C4-2B (cell line): ENCODE data around the gene EBPL.

Experiments
- H3K27ac ChIP-seq: fragments of 450-650 bp; 2 replicates; pipeline ENCODE4 v1.5.1; 2017
- CTCF ChIP-seq: fragments of 450-650 bp; conservative IDR thresholded peaks from 2 replicates; pipeline ENCODE4 v1.5.1; 2017; ENCODE audit warnings: mild to moderate bottlenecking
- ZFX ChIP-seq: fragments of 450-650 bp; IDR thresholded peaks from 2 replicates; pipeline ENCODE4 v1.6.1; 2017

EBPL gene

DNA sequence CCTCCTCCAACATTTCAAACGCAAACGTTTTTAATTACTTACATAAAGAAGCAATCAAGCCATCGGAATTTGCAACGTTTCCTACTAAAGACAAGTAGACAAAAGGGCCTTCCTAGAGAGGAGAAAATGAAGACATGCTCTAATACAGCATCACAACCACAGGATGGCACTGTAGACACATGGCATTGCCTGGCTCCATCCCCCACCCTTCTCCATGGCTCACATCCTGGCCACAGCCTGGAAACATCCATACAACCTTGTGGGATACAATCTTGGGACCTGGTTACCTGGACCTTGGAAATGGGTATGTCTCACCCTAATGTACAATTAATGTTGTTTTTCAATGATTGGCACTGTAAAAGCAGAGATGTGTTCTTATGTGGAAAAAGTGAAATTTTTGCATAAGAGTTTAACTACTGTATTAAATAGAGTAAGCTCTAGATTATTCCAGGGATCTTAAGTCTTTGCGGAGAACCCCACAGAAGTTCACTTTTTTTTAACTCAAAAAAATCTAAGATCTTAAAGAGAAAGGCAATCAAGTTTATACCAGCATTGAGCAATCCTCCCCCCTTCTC lies 21.5 kb downstream of the EBPL start:
- H3K27ac ChIP-seq = no peak overlapping the region
- peak; percentile 81 for TF ChIP-seq CTCF
- TF ChIP-seq ZFX = no peak

GRCh38 chr13:49667773-49668172 lies 23.5 kb downstream of the EBPL start:
- H3K27ac ChIP-seq = no peak overlapping the region
- TF ChIP-seq CTCF (no peak), ZFX (no peak)

DNA sequence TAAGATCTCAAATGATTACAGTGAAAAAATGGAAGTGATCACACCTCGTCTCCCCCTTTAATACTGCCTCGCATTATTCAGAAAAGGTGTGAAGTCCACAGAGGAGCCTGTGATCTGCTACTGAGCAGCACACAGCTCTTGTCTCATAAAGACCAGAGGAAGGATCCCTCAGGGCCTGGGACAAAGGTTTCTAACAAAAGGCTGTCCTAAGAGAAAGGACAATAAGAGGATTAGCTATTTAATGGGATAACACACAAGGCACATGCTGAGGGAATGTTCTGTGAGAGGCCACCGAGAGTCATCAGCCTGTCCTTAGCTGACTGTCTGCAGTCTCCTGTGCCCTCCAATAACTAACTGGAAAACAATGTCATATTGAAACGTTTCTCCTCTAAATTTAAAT lies 26.7 kb downstream of the EBPL start:
- TF ChIP-seq CTCF = no peak
- H3K27ac ChIP-seq = no peak overlapping the region

- TF ChIP-seq ZFX = no peak
- no peak for TF ChIP-seq CTCF
- no peak overlapping the region for H3K27ac ChIP-seq
Measured at GRCh38 chr13:49657241-49657641, 34.0 kb downstream of the EBPL start.

GRCh38 chr13:49655906-49656305 lies 35.4 kb downstream of the EBPL start:
- H3K27ac ChIP-seq = no peak overlapping the region
- TF ChIP-seq CTCF (no peak), ZFX (no peak)

DNA sequence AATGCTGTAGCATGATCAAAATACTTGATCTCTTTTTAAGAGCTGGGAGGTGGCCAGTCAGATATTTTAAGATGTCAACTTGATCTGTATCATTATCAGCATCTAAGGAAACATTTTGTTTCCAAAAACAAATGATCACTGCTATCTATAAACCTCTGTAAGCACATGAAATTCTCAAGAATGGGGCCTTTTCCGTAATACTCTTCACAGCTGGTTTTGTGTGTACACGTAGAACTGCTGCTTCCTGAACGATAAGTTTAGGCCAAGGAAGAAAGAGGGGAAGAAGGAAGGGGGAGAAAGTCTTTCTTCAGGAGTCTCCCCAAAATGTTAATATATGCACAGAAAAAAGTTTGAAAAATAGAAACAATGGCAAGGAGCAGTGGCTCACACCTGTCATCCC lies 37.3 kb downstream of the EBPL start:
- no peak overlapping the region for H3K27ac ChIP-seq
- no peak for TF ChIP-seq ZFX
- no peak for TF ChIP-seq CTCF

DNA sequence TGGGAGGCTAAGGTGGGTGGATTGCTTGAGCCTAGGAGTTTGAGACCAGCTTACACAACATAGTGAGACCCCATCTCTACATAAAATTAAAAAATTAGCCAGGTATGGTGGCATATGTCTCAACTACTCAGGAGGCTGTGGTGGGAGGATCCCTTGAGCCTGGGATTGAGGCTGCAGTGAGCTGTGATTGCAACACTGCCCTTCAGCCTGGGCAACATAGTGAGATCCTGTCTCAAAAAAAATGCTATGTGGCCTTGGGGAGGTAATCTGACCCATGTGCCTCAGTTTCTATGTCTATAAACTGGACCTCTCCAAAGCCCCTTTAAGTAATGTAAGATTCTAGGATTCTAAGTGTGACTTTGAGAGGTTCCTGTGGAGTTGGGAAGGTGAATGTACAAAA lies 37.8 kb downstream of the EBPL start:
- TF ChIP-seq ZFX = no peak
- no peak for TF ChIP-seq CTCF
- H3K27ac ChIP-seq = no peak overlapping the region
